NCI-H1092 treated with DMSO at 0.1 percent for 48 hours (cell line): ENCODE results near the gene ICAM5.

ENCODE experiments used
- DNase-seq: peaks from one replicate; lab custom pipeline; 2025; lab: John Stamatoyannopoulos, UW

Gene ICAM5

GRCh38 chr19:10291554-10292205 is 1.9 kb downstream of the ICAM5 start:
- no peak for DNase-seq

DNA sequence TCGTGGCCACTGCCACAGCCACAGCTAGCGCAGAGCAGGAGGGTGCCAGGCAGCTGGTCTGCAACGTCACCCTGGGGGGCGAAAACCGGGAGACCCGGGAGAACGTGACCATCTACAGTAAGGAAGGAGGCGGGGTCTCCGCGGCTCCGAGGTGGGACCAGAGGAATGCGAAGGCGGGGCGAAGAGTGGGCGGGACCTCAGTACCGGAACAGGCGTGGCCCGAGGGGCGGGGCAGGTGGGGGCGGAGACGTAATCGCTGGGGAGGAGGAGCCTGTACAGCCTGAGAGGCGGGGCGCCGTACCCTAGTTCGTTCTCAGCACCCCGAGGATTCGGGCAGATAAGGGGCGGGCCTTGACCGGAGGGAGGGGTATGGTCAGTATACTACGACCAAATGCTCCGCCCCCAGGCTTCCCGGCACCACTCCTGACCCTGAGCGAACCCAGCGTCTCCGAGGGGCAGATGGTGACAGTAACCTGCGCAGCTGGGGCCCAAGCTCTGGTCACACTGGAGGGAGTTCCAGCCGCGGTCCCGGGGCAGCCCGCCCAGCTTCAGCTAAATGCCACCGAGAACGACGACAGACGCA is 2.5 kb downstream of the ICAM5 start:
- DNase-seq, result no peak

DNA sequence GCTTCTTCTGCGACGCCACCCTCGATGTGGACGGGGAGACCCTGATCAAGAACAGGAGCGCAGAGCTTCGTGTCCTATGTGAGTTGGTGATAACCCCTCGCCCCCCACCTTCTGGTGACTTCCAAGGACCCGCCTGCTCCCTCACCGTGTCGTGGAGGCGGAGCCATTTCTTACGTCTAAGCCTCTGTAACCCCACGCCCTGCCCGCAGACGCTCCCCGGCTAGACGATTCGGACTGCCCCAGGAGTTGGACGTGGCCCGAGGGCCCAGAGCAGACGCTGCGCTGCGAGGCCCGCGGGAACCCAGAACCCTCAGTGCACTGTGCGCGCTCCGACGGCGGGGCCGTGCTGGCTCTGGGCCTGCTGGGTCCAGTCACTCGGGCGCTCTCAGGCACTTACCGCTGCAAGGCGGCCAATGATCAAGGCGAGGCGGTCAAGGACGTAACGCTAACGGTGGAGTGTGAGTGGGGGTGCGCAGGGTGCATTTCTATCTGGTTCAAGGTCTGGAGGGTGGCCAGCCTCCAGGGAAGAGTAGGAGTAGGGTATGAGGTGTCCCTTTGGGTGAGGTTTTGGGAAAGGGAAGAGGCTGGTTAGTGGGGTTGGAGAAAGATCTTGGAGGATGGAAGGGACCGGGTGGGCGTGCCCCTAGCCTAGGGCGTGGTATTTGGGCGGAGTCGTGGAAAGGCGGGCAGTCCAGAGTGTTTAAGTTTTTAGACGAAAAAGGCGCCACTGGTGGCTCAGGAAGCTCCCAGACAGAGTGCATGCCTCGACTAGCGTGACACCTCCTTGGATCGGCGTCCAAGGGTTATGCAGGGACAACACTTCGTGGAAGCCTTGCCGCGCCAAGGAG is 3.3 kb downstream of the ICAM5 start:
- DNase-seq, result no peak

DNA sequence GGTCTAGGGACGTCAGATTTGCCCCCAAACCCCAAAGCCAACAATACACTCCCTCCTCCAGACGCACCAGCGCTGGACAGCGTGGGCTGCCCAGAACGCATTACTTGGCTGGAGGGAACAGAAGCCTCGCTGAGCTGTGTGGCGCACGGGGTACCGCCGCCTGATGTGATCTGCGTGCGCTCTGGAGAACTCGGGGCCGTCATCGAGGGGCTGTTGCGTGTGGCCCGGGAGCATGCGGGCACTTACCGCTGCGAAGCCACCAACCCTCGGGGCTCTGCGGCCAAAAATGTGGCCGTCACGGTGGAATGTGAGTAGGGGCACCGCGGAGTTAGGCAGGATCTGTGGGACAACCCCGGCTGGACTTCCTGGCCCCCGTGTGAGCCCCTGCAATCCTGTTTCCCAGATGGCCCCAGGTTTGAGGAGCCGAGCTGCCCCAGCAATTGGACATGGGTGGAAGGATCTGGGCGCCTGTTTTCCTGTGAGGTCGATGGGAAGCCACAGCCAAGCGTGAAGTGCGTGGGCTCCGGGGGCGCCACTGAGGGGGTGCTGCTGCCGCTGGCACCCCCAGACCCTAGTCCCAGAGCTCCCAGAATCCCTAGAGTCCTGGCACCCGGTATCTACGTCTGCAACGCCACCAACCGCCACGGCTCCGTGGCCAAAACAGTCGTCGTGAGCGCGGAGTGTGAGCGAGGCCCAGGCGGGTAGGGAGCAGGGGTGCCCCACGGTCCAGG is 4.0 kb downstream of the ICAM5 start:
- DNase-seq, result no peak

DNA sequence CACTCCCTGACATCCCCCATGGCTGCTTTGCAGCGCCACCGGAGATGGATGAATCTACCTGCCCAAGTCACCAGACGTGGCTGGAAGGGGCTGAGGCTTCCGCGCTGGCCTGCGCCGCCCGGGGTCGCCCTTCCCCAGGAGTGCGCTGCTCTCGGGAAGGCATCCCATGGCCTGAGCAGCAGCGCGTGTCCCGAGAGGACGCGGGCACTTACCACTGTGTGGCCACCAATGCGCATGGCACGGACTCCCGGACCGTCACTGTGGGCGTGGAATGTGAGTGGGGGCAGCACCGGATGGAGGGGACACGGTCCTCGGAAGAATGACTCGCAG is 4.6 kb downstream of the ICAM5 start:
- no peak for DNase-seq

- no peak for DNase-seq
These were observed 5.6 kb downstream of the ICAM5 start for GRCh38 chr19:10295305-10295846.

DNA sequence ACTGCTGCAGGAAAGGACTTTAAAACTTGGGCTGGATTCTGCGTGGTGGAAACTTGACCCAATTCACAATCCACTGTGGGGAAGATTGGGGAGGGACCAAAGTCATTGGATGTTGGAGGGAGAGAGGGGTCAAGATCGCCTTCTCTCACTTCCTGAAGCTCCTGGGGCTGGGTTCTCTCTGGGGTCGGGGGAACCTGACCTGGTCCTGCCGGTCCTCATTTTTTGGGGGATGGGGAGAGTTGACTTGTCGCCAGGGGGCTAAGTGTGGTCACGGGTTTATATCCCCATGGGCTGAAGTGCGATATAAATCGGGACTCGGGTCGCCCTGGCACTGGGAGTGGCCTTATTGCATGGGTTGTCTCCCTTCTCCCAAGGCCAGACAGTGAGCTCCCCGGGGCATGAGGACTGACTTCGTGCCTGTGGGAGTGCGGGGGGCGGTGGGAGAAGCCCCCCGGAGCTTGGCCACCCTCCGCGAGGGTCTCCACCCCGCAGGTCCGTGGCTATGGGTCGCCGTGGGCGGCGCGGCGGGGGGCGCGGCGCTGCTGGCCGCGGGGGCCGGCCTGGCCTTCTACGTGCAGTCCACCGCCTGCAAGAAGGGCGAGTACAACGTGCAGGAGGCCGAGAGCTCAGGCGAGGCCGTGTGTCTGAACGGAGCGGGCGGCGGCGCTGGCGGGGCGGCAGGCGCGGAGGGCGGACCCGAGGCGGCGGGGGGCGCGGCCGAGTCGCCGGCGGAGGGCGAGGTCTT is 6.3 kb downstream of the ICAM5 start:
- DNase-seq, result no peak

DNA sequence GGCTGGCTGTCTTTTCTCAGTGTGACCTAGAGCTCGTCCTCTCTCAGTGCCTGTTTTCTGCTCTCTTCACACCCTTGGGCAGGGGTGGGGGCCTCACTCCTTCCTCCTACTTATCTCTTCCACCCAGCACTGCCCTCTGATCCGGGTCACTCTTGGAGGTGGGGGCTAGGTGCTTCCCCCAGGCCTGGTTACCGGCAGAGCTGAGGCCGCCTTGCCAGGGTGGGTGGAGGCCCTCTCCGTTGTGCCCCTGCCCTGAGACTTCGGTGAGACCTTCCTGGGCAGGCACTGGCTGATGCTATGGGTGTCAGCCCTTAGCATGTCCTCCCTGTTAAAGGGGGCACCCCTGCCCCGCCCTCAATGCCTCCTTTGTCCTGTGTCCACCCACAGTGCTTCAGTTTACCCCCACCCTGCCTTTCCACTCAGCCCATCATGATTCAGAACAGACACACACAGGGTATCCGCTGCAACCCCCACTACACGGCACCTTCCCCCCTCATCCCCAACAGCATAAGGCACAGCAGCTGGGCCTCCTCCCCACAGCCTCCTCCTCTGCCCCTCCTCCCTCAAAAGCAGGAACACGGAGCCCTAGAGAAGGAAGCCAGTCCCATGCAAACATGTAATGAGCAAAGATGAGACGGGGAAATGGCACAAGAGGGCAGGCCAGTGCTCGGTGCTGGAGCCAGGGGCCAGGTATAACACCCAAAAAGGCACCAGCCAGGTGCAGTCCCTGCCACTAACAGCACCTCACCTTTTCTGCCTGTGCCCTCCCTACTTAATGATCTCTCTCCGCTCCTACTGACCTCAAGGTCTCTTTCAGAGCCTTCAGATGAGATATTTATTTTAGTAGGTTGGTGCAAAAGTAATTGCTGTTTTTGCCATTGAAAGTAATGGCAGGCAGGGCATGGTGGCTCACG is 10.1 kb downstream of the ICAM5 start:
- DNase-seq, result no peak

GRCh38 chr19:10305139-10305806 is 15.5 kb downstream of the ICAM5 start:
- no peak for DNase-seq

GRCh38 chr19:10306327-10306726 is 16.6 kb downstream of the ICAM5 start:
- no peak for DNase-seq

- no peak for DNase-seq
These were observed 19.7 kb downstream of the ICAM5 start, which contains the start of gene ZGLP1 for GRCh38 chr19:10309423-10309822. Gene ZGLP1 (minus strand): TSS chr19:10309815.

GRCh38 chr19:10315335-10316214 is 25.8 kb downstream of the ICAM5 start, which contains the start of gene FDX2:
Gene FDX2 (minus strand): TSS chr19:10316015. CDS start chr19:10315996, 19 bp downstream.
- peak; percentile 88 for DNase-seq

GRCh38 chr19:10316229-10317044 is 26.7 kb downstream of the ICAM5 start:
- DNase-seq, result no peak

DNA sequence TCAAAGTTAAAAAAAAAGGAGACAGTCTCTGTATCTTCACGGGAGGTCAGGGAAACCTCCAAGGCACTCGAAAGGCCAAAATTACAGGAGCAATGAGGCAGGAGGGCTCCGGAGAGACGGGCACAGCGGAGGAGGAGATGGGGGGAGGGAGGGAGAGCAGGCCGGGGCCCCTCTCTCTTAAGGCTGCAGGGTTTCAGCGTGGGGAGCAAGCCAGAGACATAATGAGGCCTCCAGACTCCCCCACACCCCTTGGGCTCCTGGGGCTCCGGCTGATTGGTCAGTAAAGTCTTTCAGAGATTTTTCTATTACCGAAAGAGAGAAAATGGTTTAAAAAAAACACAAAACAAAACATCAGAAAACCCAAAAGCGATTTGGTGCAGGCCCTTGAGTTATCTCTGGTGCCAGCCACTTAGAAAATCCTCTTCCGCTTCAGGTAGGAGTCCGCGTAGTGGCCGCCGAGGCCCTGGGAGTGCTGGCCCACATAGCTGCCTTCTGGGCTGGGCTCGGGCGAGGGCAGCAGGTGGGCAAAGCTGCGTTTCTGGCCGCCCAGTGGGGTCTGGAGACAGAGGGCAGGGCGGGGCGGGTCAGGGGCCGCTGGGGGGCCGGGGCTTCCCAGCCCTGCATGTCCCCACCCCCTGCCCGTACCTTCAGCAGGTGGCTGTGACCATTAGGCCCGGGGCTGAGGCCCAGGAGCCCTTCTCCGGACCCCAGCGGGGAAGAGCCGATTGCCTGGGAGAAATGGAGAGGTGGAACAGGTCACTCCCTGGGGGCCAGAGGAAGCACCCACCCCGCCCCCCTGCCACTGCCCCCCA is 27.5 kb downstream of the ICAM5 start:
- DNase-seq, result no peak

DNA sequence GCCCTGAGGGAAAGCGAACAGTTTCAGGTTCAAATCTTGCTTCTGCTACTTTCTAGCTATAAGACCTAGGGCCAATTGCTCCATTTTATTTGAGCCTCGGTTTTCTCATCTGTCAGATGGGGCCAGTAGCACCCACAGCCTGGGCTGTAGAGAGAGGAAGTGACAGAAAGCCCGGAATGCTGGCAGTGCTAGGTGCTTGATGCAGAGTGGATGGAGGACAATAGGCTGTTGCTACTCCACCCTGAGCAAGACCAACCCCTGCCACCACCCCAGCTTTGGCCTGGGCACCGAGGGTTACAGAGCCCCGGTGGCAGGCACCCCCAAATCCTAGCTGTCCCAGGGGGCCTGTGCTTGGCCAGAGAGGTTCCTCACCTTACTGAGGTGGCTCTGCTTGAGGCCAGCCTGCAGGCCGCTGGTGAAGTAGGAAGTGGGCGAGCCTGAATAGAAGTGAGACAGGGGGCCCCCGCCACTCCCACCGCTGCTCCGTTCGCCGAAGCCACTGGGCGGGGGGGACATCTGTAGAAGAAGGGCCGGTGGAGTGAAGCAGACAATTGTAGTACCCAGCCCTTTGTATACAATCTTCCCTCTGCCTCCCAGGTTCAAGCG is 28.2 kb downstream of the ICAM5 start:
- DNase-seq, result no peak

DNA sequence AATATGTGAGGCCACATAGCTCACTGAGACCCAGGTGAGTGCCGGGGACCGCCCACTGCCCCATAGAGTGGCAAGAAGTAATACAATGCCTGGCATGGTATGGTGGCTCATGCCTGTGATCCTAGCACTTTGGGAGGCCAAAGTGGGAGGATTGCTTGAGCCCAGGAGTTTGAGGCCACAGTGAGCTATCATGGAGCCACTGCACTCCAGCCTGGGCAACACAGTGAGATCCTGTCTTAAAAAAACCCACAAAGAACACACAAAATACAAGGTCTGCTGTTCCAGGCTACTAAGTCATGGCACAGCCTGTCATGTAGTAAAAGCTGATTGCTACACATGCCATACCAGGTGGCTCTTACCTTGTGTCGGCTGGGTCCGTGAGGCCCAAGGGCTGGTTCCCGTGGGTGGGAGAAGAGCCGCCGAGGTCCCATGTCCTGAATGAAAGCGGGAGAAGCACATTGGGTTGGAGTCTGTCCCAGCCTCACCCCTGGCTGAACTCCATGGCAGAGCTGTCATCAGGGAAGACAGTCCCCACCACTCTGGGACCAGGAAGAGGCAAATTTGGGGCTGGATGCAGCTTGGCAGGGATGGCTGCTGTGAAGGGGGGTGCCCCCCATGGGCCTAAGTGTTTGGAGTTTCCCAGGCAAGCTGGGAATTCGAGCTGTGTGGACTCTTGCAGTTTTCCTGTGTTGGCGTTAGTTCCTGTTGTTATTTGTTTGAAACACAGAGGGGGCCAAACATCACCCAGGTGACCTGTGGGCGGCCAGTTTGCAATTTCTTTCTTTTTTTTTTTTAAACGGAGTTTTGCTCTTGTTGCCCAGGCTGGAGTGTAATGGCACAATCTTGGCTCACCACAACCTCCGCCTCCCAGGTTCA is 29.3 kb downstream of the ICAM5 start:
- DNase-seq, result no peak
